Glutamatergic neuron (in vitro differentiated cells): ENCODE results near the gene WASHC3. TPM values are rescaled to one million over a fixed set of nuclear protein-coding genes. Genes with fewer than 3 reads are reported as not detected.

Source experiments
- DNase-seq: peaks from one replicate; pipeline ENCODE4 v3.0.0; 2022
- H3K27ac Mint-ChIP-seq: one replicate; pipeline ENCODE4 v1.8.0; 2020; ENCODE audit warnings: mild to moderate bottlenecking, mixed read lengths, inconsistent platforms; ENCODE audit not compliant: unreplicated experiment
- H3K27me3 Mint-ChIP-seq: one replicate; pipeline ENCODE4 v1.8.0; 2020; ENCODE audit warnings: mild to moderate bottlenecking, moderate library complexity, mixed read lengths, inconsistent platforms; ENCODE audit not compliant: unreplicated experiment
- H3K36me3 Mint-ChIP-seq: one replicate; pipeline ENCODE4 v1.8.0; 2020; ENCODE audit warnings: mild to moderate bottlenecking, mixed read lengths, inconsistent platforms; ENCODE audit not compliant: unreplicated experiment
- H3K4me1 Mint-ChIP-seq: one replicate; pipeline ENCODE4 v1.8.0; 2020; ENCODE audit warnings: mild to moderate bottlenecking, low read depth, mixed read lengths, inconsistent platforms; ENCODE audit not compliant: unreplicated experiment
- H3K4me3 Mint-ChIP-seq: one replicate; pipeline ENCODE4 v1.8.0; 2020; ENCODE audit warnings: mild to moderate bottlenecking, mixed read lengths, inconsistent platforms; ENCODE audit not compliant: unreplicated experiment
- H3K9me3 Mint-ChIP-seq: one replicate; pipeline ENCODE4 v1.8.0; 2020; ENCODE audit warnings: mild to moderate bottlenecking, moderate library complexity, mixed read lengths, inconsistent platforms; ENCODE audit not compliant: unreplicated experiment
- total RNA-seq: library from RNA; stranded (reverse); fragmentation: NEBNext Ultra II Directional; extraction: Animal tissue kit (Norgen Biotek cat#: 25700); gene quantifications from one replicate; pipeline ENCODE4 v1.2.1, GENCODE V29; 2021; ENCODE audit not compliant: unreplicated experiment
- TF ChIP-seq, protein P1 (sequence below): fragments of 200-600 bp; sonication (generic); IDR thresholded peaks from one replicate; pipeline ENCODE4 v1.5.0; 2021; ENCODE audit not compliant: partially characterized antibody, unreplicated experiment

WASHC3 gene
- total RNA-seq, 1 donor from 2014 or later = 35.1 TPM

DNA sequence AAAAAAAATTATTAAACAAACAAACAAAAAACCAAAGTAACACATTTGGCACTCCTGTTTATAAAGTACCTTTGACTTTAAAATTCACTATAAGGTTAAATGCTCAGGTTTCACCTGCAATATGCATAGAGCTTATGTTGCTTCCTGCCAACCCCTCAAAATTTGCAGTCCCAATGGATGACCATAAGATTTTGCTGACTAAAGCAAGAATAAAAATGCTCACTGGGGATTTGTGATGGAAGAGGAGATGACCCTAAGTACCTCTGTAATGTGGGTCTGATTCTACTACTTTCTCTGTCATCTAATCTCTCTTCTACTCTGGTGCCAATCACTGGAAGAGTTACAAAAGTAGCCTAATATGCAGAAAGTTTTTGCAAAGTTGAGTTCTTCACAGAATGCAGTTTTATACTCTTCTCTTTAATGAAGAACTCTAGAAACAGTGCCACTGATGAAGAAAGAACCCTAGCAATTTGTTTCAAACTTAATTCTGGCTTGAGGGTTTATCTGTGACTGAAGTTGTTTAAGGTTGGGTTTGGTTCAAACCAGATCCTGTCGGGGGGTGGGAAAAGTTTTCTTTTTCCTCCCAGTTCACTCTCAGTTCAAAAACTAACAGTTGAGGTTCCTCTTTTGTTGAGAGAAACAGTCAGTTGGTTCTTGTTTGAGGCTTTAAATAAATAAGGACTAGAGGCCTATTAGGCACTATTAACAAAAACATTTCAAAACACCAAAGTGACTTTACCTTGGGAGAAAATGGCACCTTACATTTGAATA is 10.9 kb downstream of the WASHC3 start:
- no peak overlapping the region for H3K4me3 Mint-ChIP-seq
- no peaks in the 10 kb centered on the region for H3K4me1 Mint-ChIP-seq
- no peak overlapping the region for H3K27ac Mint-ChIP-seq
- H3K9me3 Mint-ChIP-seq = no peaks in the 10 kb centered on the region
- no peaks in the 10 kb centered on the region for H3K36me3 Mint-ChIP-seq
- TF ChIP-seq, protein P1, sequence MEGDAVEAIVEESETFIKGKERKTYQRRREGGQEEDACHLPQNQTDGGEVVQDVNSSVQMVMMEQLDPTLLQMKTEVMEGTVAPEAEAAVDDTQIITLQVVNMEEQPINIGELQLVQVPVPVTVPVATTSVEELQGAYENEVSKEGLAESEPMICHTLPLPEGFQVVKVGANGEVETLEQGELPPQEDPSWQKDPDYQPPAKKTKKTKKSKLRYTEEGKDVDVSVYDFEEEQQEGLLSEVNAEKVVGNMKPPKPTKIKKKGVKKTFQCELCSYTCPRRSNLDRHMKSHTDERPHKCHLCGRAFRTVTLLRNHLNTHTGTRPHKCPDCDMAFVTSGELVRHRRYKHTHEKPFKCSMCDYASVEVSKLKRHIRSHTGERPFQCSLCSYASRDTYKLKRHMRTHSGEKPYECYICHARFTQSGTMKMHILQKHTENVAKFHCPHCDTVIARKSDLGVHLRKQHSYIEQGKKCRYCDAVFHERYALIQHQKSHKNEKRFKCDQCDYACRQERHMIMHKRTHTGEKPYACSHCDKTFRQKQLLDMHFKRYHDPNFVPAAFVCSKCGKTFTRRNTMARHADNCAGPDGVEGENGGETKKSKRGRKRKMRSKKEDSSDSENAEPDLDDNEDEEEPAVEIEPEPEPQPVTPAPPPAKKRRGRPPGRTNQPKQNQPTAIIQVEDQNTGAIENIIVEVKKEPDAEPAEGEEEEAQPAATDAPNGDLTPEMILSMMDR = no peak
- DNase-seq = no peak
- no peaks in the 10 kb centered on the region for H3K27me3 Mint-ChIP-seq

DNA sequence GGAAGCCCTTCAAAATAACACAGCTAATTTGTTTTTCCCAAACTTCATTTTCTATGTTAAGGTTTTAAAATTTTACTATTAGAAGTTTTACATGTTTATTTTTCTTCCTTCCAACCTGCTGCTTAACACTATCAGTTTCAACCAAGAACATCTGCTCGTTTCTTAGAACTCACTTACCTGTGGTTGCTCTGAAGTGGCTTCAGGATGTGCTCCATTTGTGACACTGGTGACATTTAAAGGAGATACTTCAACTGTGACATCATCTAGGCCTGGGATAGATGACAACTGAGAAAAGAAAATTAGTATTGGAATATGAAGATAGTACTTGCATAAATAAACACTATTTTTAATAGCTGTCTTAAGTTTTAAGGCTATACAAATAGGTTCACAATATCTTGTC is 17.9 kb downstream of the WASHC3 start:
- Mint-ChIP-seq H3K9me3 (no peaks in the 10 kb centered on the region), H3K4me1 (no peaks in the 10 kb centered on the region), H3K27ac (no peak overlapping the region), H3K27me3 (no peaks in the 10 kb centered on the region), H3K36me3 (no peaks in the 10 kb centered on the region), H3K4me3 (no peak overlapping the region)
- TF ChIP-seq, protein P1 = no peak
- no peak for DNase-seq

DNA sequence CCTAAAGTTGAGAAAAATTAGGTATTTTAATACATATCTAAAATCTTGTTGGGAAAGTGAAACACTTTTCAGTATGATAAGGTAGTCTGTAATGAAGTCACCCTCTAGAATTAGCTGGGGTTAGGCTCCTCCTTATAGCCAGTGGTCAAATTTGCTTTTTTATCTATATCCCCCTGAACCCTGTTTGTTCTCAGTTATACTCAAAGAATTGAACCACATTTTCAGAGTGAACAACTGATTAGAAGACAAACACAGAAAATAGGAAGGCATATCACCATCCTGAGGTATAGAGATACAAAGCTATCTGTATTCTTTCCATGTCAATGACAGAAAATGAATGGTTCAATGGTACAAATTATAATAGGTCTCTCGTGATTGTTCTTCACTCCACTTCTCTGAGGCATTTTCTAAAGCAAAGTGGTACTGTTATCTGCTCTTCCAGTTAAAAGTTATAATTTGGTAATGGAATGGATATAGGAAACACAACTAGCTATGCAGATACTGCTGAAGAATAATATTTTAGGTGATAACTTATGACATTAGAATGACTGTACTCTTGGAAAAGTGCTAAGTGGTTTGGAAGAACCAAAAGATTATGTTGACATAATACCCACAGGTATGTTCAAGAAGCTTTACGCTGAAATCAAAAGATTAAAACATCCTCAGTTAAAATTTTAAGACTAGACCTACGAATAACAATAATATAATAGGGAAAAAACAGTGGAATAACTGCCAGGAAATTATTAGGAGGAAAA is 27.6 kb downstream of the WASHC3 start:
- Mint-ChIP-seq H3K27me3 (no peaks in the 10 kb centered on the region), H3K9me3 (no peaks in the 10 kb centered on the region), H3K4me1 (no peaks in the 10 kb centered on the region), H3K27ac (no peak overlapping the region), H3K4me3 (no peak overlapping the region), H3K36me3 (no peaks in the 10 kb centered on the region)
- TF ChIP-seq, protein P1 = no peak
- no peak for DNase-seq

DNA sequence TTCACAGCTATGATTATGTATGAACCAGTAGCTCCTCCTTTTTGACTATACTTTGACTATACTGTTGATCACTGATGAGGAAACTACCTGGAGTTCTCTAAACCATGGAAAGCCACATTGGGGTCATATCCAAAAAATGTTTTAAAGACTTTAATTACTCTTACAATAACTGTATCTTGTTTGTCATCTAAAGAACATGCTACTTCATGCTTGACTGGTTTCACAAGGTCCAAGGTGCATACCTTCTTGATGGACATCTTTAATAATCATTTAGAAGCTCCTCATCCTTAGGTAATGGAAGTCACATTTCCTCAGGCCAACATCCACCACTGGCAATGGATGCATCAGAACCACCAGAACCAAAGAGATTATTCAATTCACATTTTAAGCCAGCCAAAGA is 29.9 kb downstream of the WASHC3 start:
- no peaks in the 10 kb centered on the region for H3K36me3 Mint-ChIP-seq
- no peaks in the 10 kb centered on the region for H3K9me3 Mint-ChIP-seq
- no peak overlapping the region for H3K4me3 Mint-ChIP-seq
- H3K4me1 Mint-ChIP-seq = no peaks in the 10 kb centered on the region
- no peak overlapping the region for H3K27ac Mint-ChIP-seq
- no peak for DNase-seq
- no peaks in the 10 kb centered on the region for H3K27me3 Mint-ChIP-seq
- TF ChIP-seq, protein P1 = no peak

DNA sequence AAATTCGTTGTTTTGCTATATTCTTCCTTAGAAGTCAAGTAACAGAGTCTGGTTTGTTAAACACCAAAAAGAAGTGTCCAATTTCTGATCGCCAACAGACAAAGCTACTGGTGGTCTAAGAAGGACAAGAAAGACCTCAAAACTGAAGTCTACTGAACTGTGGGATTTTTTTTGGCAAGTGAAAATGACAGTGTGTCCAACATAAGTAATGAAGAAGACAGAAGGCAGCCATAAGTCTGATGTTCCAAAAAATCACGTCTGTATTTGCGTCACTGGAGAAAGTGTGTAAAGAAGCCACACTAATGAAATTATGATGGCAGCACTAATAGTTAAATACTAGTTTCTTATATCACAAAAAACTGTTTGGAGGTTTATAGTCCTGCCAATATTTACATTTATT is 32.6 kb downstream of the WASHC3 start:
- TF ChIP-seq, protein P1 = no peak
- no peak overlapping the region for H3K27ac Mint-ChIP-seq
- H3K36me3 Mint-ChIP-seq = no peaks in the 10 kb centered on the region
- no peak overlapping the region for H3K4me3 Mint-ChIP-seq
- DNase-seq = no peak
- no peaks in the 10 kb centered on the region for H3K9me3 Mint-ChIP-seq
- no peaks in the 10 kb centered on the region for H3K27me3 Mint-ChIP-seq
- no peaks in the 10 kb centered on the region for H3K4me1 Mint-ChIP-seq
